ENCODE results near the gene ZBTB18.

The ZBTB18 gene

GRCh38 chr1:244076740-244077139 lies 25.7 kb downstream of the ZBTB18 start:
- Histone ChIP-seq H3K36me3 (ENCODE audit: control insufficient read depth in 2 of 2, insufficient read depth in 2 of 2, low read length in 2 of 2) (no peaks in the 10 kb centered on the region), H3K27me3 (ENCODE audit: control insufficient read depth in 1 of 2, insufficient read depth in 2 of 2, low read length in 2 of 2) (peaks cover 4 to 7% of the 10 kb centered on the region in 2 donors), H3K9me3 (ENCODE audit: control insufficient read depth in 2 of 2, low read length in 2 of 2) (no peaks in the 10 kb centered on the region), H3K9ac (ENCODE audit: low read length in 2 of 2) (no peak overlapping the region), H3K27ac (ENCODE audit: low read length) (no peak overlapping the region), H3K4me3 (ENCODE audit: low read length in 2 of 2) (no peak overlapping the region), H3K4me1 (ENCODE audit: control insufficient read depth, insufficient read depth, low read length) (no peaks in the 10 kb centered on the region)

DNA sequence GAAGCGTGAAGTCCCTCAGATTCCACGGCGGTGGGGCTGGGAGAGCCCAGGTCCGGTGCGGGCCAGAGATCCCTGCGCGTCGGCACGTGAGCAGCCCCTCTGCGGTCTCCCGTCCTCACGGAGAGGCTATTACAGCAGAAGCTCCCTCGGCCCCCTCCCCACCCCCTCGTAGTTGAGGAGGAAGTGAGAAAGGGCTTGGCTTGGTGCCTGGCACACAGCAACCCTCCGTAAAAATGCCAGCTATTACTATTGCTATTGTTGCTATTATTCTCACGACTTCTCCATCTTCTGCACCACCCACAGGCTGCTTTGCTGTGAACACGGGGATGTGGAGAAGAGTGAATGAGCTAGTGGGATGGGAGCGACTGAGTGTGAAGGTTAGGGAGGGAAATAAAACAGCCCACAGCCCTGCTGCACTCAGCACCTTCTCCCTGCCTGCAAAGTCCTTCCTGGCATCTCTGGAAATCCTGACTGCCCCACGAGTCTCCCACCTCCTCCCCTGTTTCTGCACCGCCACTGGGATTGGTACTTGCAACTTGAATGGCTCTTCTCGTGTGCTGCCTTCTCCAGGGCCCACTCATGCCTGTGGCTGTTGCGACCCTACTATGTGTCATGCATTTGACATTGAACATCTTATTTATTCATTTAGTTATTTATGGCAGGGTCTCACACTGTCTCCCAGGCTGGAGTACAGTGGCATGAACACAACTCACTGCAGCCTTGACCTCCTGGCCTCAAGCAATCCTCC lies 26.6 kb downstream of the ZBTB18 start:
- Histone ChIP-seq H3K27ac (ENCODE audit: low read length) (no peak overlapping the region), H3K27me3 (ENCODE audit: control insufficient read depth in 1 of 2, insufficient read depth in 2 of 2, low read length in 2 of 2) (peaks cover 7% of the 10 kb centered on the region in 2 donors), H3K4me3 (ENCODE audit: low read length in 2 of 2) (peak overlapping the region in 1 of 2 donors; percentile 29), H3K9me3 (ENCODE audit: control insufficient read depth in 2 of 2, low read length in 2 of 2) (no peaks in the 10 kb centered on the region), H3K4me1 (ENCODE audit: control insufficient read depth, insufficient read depth, low read length) (no peaks in the 10 kb centered on the region), H3K9ac (ENCODE audit: low read length in 2 of 2) (no peak overlapping the region), H3K36me3 (ENCODE audit: control insufficient read depth in 2 of 2, insufficient read depth in 2 of 2, low read length in 2 of 2) (no peaks in the 10 kb centered on the region)

DNA sequence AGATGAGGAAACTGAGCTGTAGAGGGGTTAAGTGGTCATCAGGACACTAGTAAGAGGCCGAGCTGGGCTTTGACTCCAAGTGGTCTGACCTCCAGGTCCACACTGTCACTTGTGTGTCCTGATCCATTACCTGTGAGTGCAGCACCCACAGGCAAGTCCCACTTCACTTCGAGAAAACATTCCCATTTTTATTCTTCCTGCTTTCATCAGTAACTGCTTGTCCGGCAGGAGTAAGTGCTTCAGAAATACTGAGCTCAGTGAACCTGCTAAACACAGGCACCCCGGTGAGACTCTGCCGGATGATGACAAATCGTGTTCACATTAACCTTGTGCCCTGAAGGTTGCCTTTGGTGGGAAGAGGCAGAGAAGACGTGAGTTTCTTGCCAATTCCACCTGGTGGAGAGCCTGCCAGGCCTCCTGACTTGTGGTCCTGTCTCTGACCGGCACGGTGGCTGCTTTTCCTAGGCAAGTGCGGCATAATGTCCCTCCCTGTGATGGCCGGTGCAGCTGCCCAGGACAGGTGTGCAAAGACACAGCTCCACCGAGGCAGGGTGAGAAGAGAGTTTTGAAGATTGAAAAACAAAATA lies 29.4 kb downstream of the ZBTB18 start:
- Histone ChIP-seq H3K9ac (ENCODE audit: low read length in 2 of 2) (no peak overlapping the region), H3K4me3 (ENCODE audit: low read length in 2 of 2) (no peak overlapping the region), H3K9me3 (ENCODE audit: control insufficient read depth in 2 of 2, low read length in 2 of 2) (peaks cover 0 to 2% of the 10 kb centered on the region in 2 donors), H3K36me3 (ENCODE audit: control insufficient read depth in 2 of 2, insufficient read depth in 2 of 2, low read length in 2 of 2) (no peaks in the 10 kb centered on the region), H3K4me1 (ENCODE audit: control insufficient read depth, insufficient read depth, low read length) (no peaks in the 10 kb centered on the region), H3K27me3 (ENCODE audit: control insufficient read depth in 1 of 2, insufficient read depth in 2 of 2, low read length in 2 of 2) (peaks cover 2 to 7% of the 10 kb centered on the region in 2 donors), H3K27ac (ENCODE audit: low read length) (no peak overlapping the region)

GRCh38 chr1:244082969-244083368 lies 31.9 kb downstream of the ZBTB18 start:
- Histone ChIP-seq H3K36me3 (ENCODE audit: control insufficient read depth in 2 of 2, insufficient read depth in 2 of 2, low read length in 2 of 2) (no peaks in the 10 kb centered on the region), H3K9me3 (ENCODE audit: control insufficient read depth in 2 of 2, low read length in 2 of 2) (peaks cover 3 to 6% of the 10 kb centered on the region in 2 donors), H3K27me3 (ENCODE audit: control insufficient read depth in 1 of 2, insufficient read depth in 2 of 2, low read length in 2 of 2) (peaks cover 2 to 7% of the 10 kb centered on the region in 2 donors), H3K27ac (ENCODE audit: low read length) (no peak overlapping the region), H3K4me1 (ENCODE audit: control insufficient read depth, insufficient read depth, low read length) (no peaks in the 10 kb centered on the region), H3K4me3 (ENCODE audit: low read length in 2 of 2) (no peak overlapping the region), H3K9ac (ENCODE audit: low read length in 2 of 2) (no peak overlapping the region)

- Histone ChIP-seq H3K27ac (ENCODE audit: low read length) (no peak overlapping the region), H3K9ac (ENCODE audit: low read length in 2 of 2) (no peak overlapping the region), H3K9me3 (ENCODE audit: control insufficient read depth in 2 of 2, low read length in 2 of 2) (peaks cover 6 to 7% of the 10 kb centered on the region in 2 donors), H3K4me1 (ENCODE audit: control insufficient read depth, insufficient read depth, low read length) (no peaks in the 10 kb centered on the region), H3K4me3 (ENCODE audit: low read length in 2 of 2) (no peak overlapping the region), H3K27me3 (ENCODE audit: control insufficient read depth in 1 of 2, insufficient read depth in 2 of 2, low read length in 2 of 2) (peaks cover 2 to 8% of the 10 kb centered on the region in 2 donors), H3K36me3 (ENCODE audit: control insufficient read depth in 2 of 2, insufficient read depth in 2 of 2, low read length in 2 of 2) (no peaks in the 10 kb centered on the region)
These were observed 32.4 kb downstream of the ZBTB18 start for GRCh38 chr1:244083383-244083943.

DNA sequence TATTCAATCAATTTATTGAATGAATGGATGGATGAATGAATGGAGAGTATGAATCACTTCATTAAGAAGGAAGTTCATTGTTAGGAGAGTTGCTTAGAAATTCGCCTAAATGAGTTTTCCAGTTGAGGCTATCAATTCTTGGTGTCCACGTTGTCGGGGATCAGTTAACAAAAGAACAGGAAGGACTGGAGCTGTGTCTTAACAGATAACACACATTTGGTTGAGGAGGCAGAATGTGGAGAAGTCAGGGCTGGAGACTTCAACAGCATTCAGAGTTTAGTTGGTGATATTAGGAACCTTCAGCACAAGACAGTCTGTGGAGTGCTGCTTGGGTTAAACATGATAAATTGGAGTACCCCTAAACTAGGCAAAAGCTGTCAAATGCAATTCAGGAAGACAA lies 33.7 kb downstream of the ZBTB18 start:
- H3K27me3 ChIP-seq (ENCODE audit: control insufficient read depth in 1 of 2, insufficient read depth in 2 of 2, low read length in 2 of 2): peaks cover 2 to 10% of the 10 kb centered on the region in 2 donors
- H3K27ac ChIP-seq (ENCODE audit: low read length): no peak overlapping the region
- H3K4me3 ChIP-seq (ENCODE audit: low read length in 2 of 2): no peak overlapping the region
- peaks cover 6 to 7% of the 10 kb centered on the region in 2 donors for H3K9me3 ChIP-seq (ENCODE audit: control insufficient read depth in 2 of 2, low read length in 2 of 2)
- no peak overlapping the region for H3K9ac ChIP-seq (ENCODE audit: low read length in 2 of 2)
- no peaks in the 10 kb centered on the region for H3K36me3 ChIP-seq (ENCODE audit: control insufficient read depth in 2 of 2, insufficient read depth in 2 of 2, low read length in 2 of 2)
- no peaks in the 10 kb centered on the region for H3K4me1 ChIP-seq (ENCODE audit: control insufficient read depth, insufficient read depth, low read length)

DNA sequence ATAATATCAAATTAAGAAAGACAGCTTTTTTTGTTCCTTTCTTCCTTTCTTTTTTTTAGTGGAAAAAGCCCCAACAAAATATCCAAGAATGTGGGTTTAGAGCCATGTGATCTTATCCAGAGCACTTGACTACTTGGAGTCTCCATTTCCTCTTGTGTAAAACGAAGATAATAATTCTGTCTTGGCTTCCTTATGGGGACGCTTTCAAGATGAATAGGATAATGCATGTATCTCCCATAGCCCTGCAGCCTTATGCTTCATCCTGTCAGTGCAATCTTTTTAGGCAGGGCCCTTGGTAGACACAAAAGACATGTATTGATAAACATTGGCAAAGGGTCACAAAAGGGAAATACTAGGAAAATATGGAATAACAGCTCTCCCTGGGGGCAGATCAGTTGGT lies 34.8 kb downstream of the ZBTB18 start:
- H3K27ac ChIP-seq (ENCODE audit: low read length): no peak overlapping the region
- no peak overlapping the region for H3K4me3 ChIP-seq (ENCODE audit: low read length in 2 of 2)
- no peaks in the 10 kb centered on the region for H3K4me1 ChIP-seq (ENCODE audit: control insufficient read depth, insufficient read depth, low read length)
- H3K9ac ChIP-seq (ENCODE audit: low read length in 2 of 2): no peak overlapping the region
- peaks cover 2 to 8% of the 10 kb centered on the region in 2 donors for H3K27me3 ChIP-seq (ENCODE audit: control insufficient read depth in 1 of 2, insufficient read depth in 2 of 2, low read length in 2 of 2)
- peaks cover 6 to 7% of the 10 kb centered on the region in 2 donors for H3K9me3 ChIP-seq (ENCODE audit: control insufficient read depth in 2 of 2, low read length in 2 of 2)
- no peaks in the 10 kb centered on the region for H3K36me3 ChIP-seq (ENCODE audit: control insufficient read depth in 2 of 2, insufficient read depth in 2 of 2, low read length in 2 of 2)

GRCh38 chr1:244087021-244087560 lies 36.0 kb downstream of the ZBTB18 start:
- peaks cover 0 to 8% of the 10 kb centered on the region in 2 donors for H3K27me3 ChIP-seq (ENCODE audit: control insufficient read depth in 1 of 2, insufficient read depth in 2 of 2, low read length in 2 of 2)
- no peak overlapping the region for H3K4me3 ChIP-seq (ENCODE audit: low read length in 2 of 2)
- H3K27ac ChIP-seq (ENCODE audit: low read length): no peak overlapping the region
- no peaks in the 10 kb centered on the region for H3K4me1 ChIP-seq (ENCODE audit: control insufficient read depth, insufficient read depth, low read length)
- H3K9me3 ChIP-seq (ENCODE audit: control insufficient read depth in 2 of 2, low read length in 2 of 2): peaks cover 6 to 7% of the 10 kb centered on the region in 2 donors
- no peak overlapping the region for H3K9ac ChIP-seq (ENCODE audit: low read length in 2 of 2)
- H3K36me3 ChIP-seq (ENCODE audit: control insufficient read depth in 2 of 2, insufficient read depth in 2 of 2, low read length in 2 of 2): no peaks in the 10 kb centered on the region

DNA sequence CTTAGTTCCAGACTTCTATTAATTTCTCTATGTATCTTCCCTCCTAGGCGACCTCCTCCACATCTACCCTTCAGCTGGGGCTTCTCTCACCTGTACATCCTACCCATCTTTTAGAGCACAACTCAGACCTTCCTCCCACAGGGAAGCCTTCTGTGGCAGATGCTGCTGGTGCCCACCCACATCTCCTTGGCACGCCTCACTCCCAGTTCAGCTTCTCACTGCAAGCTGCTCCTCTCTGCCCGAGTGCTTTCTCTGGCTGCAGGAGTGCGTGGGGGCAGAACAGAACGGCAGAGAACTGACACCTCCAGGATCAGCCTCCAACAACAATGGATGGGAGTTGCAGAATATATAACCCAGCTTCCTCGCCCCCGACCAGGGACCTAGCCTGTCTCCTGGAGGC lies 36.5 kb downstream of the ZBTB18 start:
- peaks cover 0 to 8% of the 10 kb centered on the region in 2 donors for H3K27me3 ChIP-seq (ENCODE audit: control insufficient read depth in 1 of 2, insufficient read depth in 2 of 2, low read length in 2 of 2)
- H3K4me1 ChIP-seq (ENCODE audit: control insufficient read depth, insufficient read depth, low read length): no peaks in the 10 kb centered on the region
- no peaks in the 10 kb centered on the region for H3K36me3 ChIP-seq (ENCODE audit: control insufficient read depth in 2 of 2, insufficient read depth in 2 of 2, low read length in 2 of 2)
- H3K9ac ChIP-seq (ENCODE audit: low read length in 2 of 2): no peak overlapping the region
- H3K27ac ChIP-seq (ENCODE audit: low read length): no peak overlapping the region
- H3K4me3 ChIP-seq (ENCODE audit: low read length in 2 of 2): no peak overlapping the region
- H3K9me3 ChIP-seq (ENCODE audit: control insufficient read depth in 2 of 2, low read length in 2 of 2): peaks cover 6 to 7% of the 10 kb centered on the region in 2 donors

- H3K27ac ChIP-seq (ENCODE audit: low read length): no peak overlapping the region
- H3K36me3 ChIP-seq (ENCODE audit: control insufficient read depth in 2 of 2, insufficient read depth in 2 of 2, low read length in 2 of 2): no peaks in the 10 kb centered on the region
- H3K9me3 ChIP-seq (ENCODE audit: control insufficient read depth in 2 of 2, low read length in 2 of 2): peaks cover 6 to 7% of the 10 kb centered on the region in 2 donors
- no peaks in the 10 kb centered on the region for H3K4me1 ChIP-seq (ENCODE audit: control insufficient read depth, insufficient read depth, low read length)
- H3K27me3 ChIP-seq (ENCODE audit: control insufficient read depth in 1 of 2, insufficient read depth in 2 of 2, low read length in 2 of 2): peaks cover 0 to 8% of the 10 kb centered on the region in 2 donors
- no peak overlapping the region for H3K9ac ChIP-seq (ENCODE audit: low read length in 2 of 2)
- H3K4me3 ChIP-seq (ENCODE audit: low read length in 2 of 2): no peak overlapping the region
These were observed 37.1 kb downstream of the ZBTB18 start for GRCh38 chr1:244088161-244088560.

All from stomach smooth muscle (tissue), 2 donors.